ENCODE measurements around the gene ATOX1. TPM values are rescaled to one million over a fixed set of nuclear protein-coding genes. Genes with fewer than 3 reads are reported as not detected.

Gene ATOX1
- total and polyA plus RNA-seq, 10 of the 15 experiments (the other 5 are each of a cell fraction or from before 2014, with no cell fraction given), result 130 to 642 (median 245) TPM

DNA sequence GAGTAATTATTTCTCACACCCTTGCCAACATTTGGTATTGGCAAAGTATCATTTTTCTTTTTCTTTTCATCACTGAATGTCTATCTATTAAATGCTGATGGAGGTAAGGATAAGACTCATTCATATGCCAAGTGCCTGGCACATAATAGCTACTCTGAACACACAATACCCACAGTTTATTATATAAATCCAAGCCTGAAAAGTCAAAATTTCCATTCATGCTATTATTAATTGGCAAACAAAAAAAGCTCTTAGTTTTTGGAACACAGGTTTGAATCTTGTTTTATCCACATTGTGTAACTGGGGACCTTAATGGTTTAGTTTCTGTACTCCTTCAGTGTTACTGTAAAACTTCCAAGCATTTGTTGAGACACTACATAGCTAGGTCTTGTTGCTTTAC, 6.4 kb upstream of the ATOX1 start (continued):
- TF ChIP-seq, protein P1, sequence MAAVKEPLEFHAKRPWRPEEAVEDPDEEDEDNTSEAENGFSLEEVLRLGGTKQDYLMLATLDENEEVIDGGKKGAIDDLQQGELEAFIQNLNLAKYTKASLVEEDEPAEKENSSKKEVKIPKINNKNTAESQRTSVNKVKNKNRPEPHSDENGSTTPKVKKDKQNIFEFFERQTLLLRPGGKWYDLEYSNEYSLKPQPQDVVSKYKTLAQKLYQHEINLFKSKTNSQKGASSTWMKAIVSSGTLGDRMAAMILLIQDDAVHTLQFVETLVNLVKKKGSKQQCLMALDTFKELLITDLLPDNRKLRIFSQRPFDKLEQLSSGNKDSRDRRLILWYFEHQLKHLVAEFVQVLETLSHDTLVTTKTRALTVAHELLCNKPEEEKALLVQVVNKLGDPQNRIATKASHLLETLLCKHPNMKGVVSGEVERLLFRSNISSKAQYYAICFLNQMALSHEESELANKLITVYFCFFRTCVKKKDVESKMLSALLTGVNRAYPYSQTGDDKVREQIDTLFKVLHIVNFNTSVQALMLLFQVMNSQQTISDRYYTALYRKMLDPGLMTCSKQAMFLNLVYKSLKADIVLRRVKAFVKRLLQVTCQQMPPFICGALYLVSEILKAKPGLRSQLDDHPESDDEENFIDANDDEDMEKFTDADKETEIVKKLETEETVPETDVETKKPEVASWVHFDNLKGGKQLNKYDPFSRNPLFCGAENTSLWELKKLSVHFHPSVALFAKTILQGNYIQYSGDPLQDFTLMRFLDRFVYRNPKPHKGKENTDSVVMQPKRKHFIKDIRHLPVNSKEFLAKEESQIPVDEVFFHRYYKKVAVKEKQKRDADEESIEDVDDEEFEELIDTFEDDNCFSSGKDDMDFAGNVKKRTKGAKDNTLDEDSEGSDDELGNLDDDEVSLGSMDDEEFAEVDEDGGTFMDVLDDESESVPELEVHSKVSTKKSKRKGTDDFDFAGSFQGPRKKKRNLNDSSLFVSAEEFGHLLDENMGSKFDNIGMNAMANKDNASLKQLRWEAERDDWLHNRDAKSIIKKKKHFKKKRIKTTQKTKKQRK (IDR thresholded peaks at IDR 0.05; ENCODE audit: low read depth, low read length), result no peak

DNA sequence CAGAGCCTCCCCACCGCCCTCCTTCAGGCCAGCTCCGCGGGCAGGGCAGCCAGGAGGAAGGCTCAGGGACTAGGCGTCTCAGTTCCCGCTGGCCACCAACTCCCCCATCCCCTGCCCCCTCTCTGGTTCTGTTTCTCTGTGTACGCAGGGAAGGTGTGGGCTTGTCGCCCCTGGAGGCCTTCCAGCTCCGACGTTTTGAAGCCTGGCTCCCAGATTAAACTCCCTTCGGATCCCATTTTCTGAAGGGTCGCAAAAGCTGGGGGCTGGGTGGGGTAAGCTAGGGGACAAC, 346 bp downstream of the ATOX1 start:
- Histone ChIP-seq H3K4me3 (peak overlapping the region; percentile 98), H3K27me3 (replicated peaks in 1 of 2; ENCODE audit: control insufficient read depth in 2 of 2, insufficient read depth in 2 of 2, low read length in 1 of 2) (no peaks in the 10 kb centered on the region), H3K27ac (ENCODE audit: control insufficient read depth, insufficient read depth) (peak overlapping the region; percentile 86), H3K4me1 (ENCODE audit: control insufficient read depth, insufficient read depth, low read length) (peaks cover 23% of the 10 kb centered on the region), H3K4me2 (ENCODE audit: control insufficient read depth, insufficient read depth) (peak overlapping the region; percentile 97), H3K9me3 (replicated peaks; ENCODE audit: control insufficient read depth, insufficient read depth, low read length) (no peaks in the 10 kb centered on the region; the same call in 2 of the 3 replicates), H3K36me3 (ENCODE audit: control insufficient read depth in 2 of 2, insufficient read depth in 2 of 2, low read length in 1 of 2) (no peaks in the 10 kb centered on the region), H4K20me1 (ENCODE audit: control insufficient read depth, insufficient read depth) (no peaks in the 10 kb centered on the region), H2AFZ (ENCODE audit: control insufficient read depth, low read depth, low read length) (peak overlapping the region; percentile 67), H3K79me2 (ENCODE audit: control insufficient read depth, insufficient read depth, low read length) (peaks cover 47% of the 10 kb centered on the region), H3K9ac (ENCODE audit: control insufficient read depth, insufficient read depth, low read length) (peak overlapping the region; percentile 98)
- ChIA-PET CTCF (interaction anchor here (0.8 to 2.5 kb wide), 4 partner anchors 10 to 99 kb away, joined by 3 to 10 read pairs (median 4); no protein-coding TSS in a partner anchor), RAD21 (ENCODE audit: unreplicated experiment) (interaction anchor here (2.0 to 9.0 kb wide), 2 partner anchors 14 to 37 kb away, joined by 15 to 90 read pairs; partner anchors contain the start of gene G3BP1), POLR2A (interaction anchor here (0.6 to 14.3 kb wide), 8 partner anchors 9 to 1805 kb away, joined by 3 to 241 read pairs (median 6); partner anchors contain the start of gene G3BP1), SMC1A (ENCODE audit: uncharacterized antibody, unreplicated experiment) (interaction anchor here (1.2 to 3.2 kb wide), 6 partner anchors 9 to 99 kb away, joined by 4 to 17 read pairs (median 10); no protein-coding TSS in a partner anchor)
- BruUV-seq (replicated peaks), result TSS peak; percentile 76
- no peak for DNase-seq (ENCODE audit: low read depth, low spot score)
- TF ChIP-seq, protein P2, sequence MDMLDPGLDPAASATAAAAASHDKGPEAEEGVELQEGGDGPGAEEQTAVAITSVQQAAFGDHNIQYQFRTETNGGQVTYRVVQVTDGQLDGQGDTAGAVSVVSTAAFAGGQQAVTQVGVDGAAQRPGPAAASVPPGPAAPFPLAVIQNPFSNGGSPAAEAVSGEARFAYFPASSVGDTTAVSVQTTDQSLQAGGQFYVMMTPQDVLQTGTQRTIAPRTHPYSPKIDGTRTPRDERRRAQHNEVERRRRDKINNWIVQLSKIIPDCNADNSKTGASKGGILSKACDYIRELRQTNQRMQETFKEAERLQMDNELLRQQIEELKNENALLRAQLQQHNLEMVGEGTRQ (IDR thresholded peaks at IDR 0.05; ENCODE audit: borderline replicate concordance, low read depth, low read length), result no peak
- no peak for TF ChIP-seq HDAC2 (IDR thresholded peaks at IDR 0.05)
- TF ChIP-seq MEF2B (IDR thresholded peaks at IDR 0.05; ENCODE audit: partially characterized antibody, poor library complexity, severe bottlenecking), result peak; percentile 9
- 0 out of 2 replicates have a peak, but pooled peaks have one; percentile 13 for TF ChIP-seq ASH2L (IDR thresholded peaks at IDR 0.05; ENCODE audit: borderline replicate concordance, low read depth)
- 0 out of 2 replicates have a peak, but pooled peaks have one; percentile 6 for TF ChIP-seq ZNF24 (IDR thresholded peaks at IDR 0.05)
- intact Hi-C loops (cut with micrococcal nuclease; ENCODE audit: unreplicated experiment), result loop anchor here (1.0 kb wide), 1 partner anchor 13 kb away; the partner anchor contains the start of gene G3BP1
- in situ Hi-C loops (cut with MboI), result no loop called here
- no peak for FAIRE-seq
- ATAC-seq, result peak; percentile 49
- WGBS (ENCODE audit: insufficient coverage, insufficient replicate concordance, low lambda C conversion rate, missing lambda C conversion rate), result 0% methylated on average over 7 of the region's 11 CpGs
